GM15510 (cell line): ENCODE data around the gene CGB1.

Experiments
- POLR2A ChIP-seq: IDR thresholded peaks from 3 replicates; pipeline ENCODE4 v1.6.1; 2011; ENCODE audit warnings: borderline replicate concordance; ENCODE audit not compliant: insufficient read length; ENCODE audit errors: extremely low read depth

The CGB1 gene

GRCh38 chr19:49020931-49021895, 15.5 kb downstream of the CGB1 start:
- no peak for TF ChIP-seq POLR2A

GRCh38 chr19:49020342-49020741, 16.4 kb downstream of the CGB1 start:
- TF ChIP-seq POLR2A, result no peak

GRCh38 chr19:49019242-49019932, 17.3 kb downstream of the CGB1 start:
- no peak for TF ChIP-seq POLR2A

GRCh38 chr19:49017666-49018351, 18.9 kb downstream of the CGB1 start:
- TF ChIP-seq POLR2A, result no peak

GRCh38 chr19:49017041-49017665, 19.5 kb downstream of the CGB1 start, which contains the start of gene LHB:
Gene LHB (minus strand): TSS chr19:49017091. CDS start chr19:49017081, 10 bp downstream.
- no peak for TF ChIP-seq POLR2A

GRCh38 chr19:49016067-49016839, 20.4 kb downstream of the CGB1 start:
- no peak for TF ChIP-seq POLR2A

- TF ChIP-seq POLR2A, result no peak
Observed at GRCh38 chr19:49014870-49015255, 21.8 kb downstream of the CGB1 start.

- no peak for TF ChIP-seq POLR2A
Observed at GRCh38 chr19:49014123-49014869, 22.4 kb downstream of the CGB1 start.

GRCh38 chr19:49011194-49011593, 25.5 kb downstream of the CGB1 start:
- no peak for TF ChIP-seq POLR2A

- no peak for TF ChIP-seq POLR2A
Observed at GRCh38 chr19:49010453-49010852, 26.2 kb downstream of the CGB1 start.

- TF ChIP-seq POLR2A, result no peak
Observed at GRCh38 chr19:49009828-49010227, 26.9 kb downstream of the CGB1 start.

- TF ChIP-seq POLR2A, result no peak
Observed at GRCh38 chr19:49006905-49007304, 29.8 kb downstream of the CGB1 start.

GRCh38 chr19:49004964-49005614, 31.6 kb downstream of the CGB1 start:
- no peak for TF ChIP-seq POLR2A
